ENCODE data around the gene ILDR1.

The ILDR1 gene

GRCh38 chr3:121992601-121993560 lies 29.2 kb downstream of the ILDR1 start:
- no peak for DNase-seq (ENCODE audit: low read depth)
- no peak overlapping the region for H3K4me3 ChIP-seq (ENCODE audit: low read depth, low read length)
- TF ChIP-seq CTCF (IDR thresholded peaks at IDR 0.05; ENCODE audit: low read depth, low read length, missing control alignments) = no peak
- in situ Hi-C loops (cut with HindIII; ENCODE audit: low sequenced_read_pairs) = no loop called here

- H3K4me3 ChIP-seq (ENCODE audit: low read depth, low read length) = no peak overlapping the region
- in situ Hi-C loops (cut with HindIII; ENCODE audit: low sequenced_read_pairs) = no loop called here
- TF ChIP-seq CTCF (IDR thresholded peaks at IDR 0.05; ENCODE audit: low read depth, low read length, missing control alignments) = no peak
- no peak for DNase-seq (ENCODE audit: low read depth)
These were observed 32.1 kb downstream of the ILDR1 start for GRCh38 chr3:121989943-121990342.

GRCh38 chr3:121988146-121988545 lies 33.9 kb downstream of the ILDR1 start:
- DNase-seq (ENCODE audit: low read depth) = no peak
- in situ Hi-C loops (cut with HindIII; ENCODE audit: low sequenced_read_pairs) = no loop called here
- no peak overlapping the region for H3K4me3 ChIP-seq (ENCODE audit: low read depth, low read length)
- no peak for TF ChIP-seq CTCF (IDR thresholded peaks at IDR 0.05; ENCODE audit: low read depth, low read length, missing control alignments)

GRCh38 chr3:121985846-121986245 lies 36.2 kb downstream of the ILDR1 start:
- in situ Hi-C loops (cut with HindIII; ENCODE audit: low sequenced_read_pairs) = no loop called here
- DNase-seq (ENCODE audit: low read depth) = peak; percentile 63
- TF ChIP-seq CTCF (IDR thresholded peaks at IDR 0.05; ENCODE audit: low read depth, low read length, missing control alignments) = no peak
- no peak overlapping the region for H3K4me3 ChIP-seq (ENCODE audit: low read depth, low read length)

GRCh38 chr3:121981473-121981872 lies 40.6 kb downstream of the ILDR1 start:
- in situ Hi-C loops (cut with HindIII; ENCODE audit: low sequenced_read_pairs) = no loop called here
- no peak for DNase-seq (ENCODE audit: low read depth)
- TF ChIP-seq CTCF (IDR thresholded peaks at IDR 0.05; ENCODE audit: low read depth, low read length, missing control alignments) = no peak
- no peak overlapping the region for H3K4me3 ChIP-seq (ENCODE audit: low read depth, low read length)

- TF ChIP-seq CTCF (IDR thresholded peaks at IDR 0.05; ENCODE audit: low read depth, low read length, missing control alignments) = no peak
- DNase-seq (ENCODE audit: low read depth) = no peak
- in situ Hi-C loops (cut with HindIII; ENCODE audit: low sequenced_read_pairs) = no loop called here
- no peak overlapping the region for H3K4me3 ChIP-seq (ENCODE audit: low read depth, low read length)
These were observed 41.6 kb downstream of the ILDR1 start for GRCh38 chr3:121980450-121980796.
